Keratinocyte (primary cell): Measurements from ENCODE around the gene GPR32. TPM values are rescaled to one million over a fixed set of nuclear protein-coding genes. Genes with fewer than 3 reads are reported as not detected.
"Not testable (repeated sequence)": the region's sequence is repeated elsewhere in the genome, so short reads cannot be mapped to it uniquely, and the experiment has no call there.

Experiments
- DNase-seq: peaks from one replicate; pipeline ENCODE4 v3.0.0-alpha.2; 2011; ENCODE audit warnings: low read depth, missing footprints, low spot score
- FAIRE-seq: peaks from 2 replicates; lab custom pipeline; 2011; peaks lifted over from hg19 to GRCh38; lab: Jason Lieb, UNC
- H2AFZ ChIP-seq: 2 replicates; pipeline ENCODE4 v1.6.0; 2012; ENCODE audit warnings: low read length, control low read depth, inconsistent platforms; ENCODE audit not compliant: control insufficient read depth
- H3K27ac ChIP-seq: 2 replicates; pipeline ENCODE4 v1.5.1; 2011; ENCODE audit warnings: low read length; ENCODE audit not compliant: control insufficient read depth, insufficient read depth
- H3K27me3 ChIP-seq: 3 replicates; pipeline ENCODE4 v1.6.0; 2011; ENCODE audit warnings: low read length; ENCODE audit not compliant: control insufficient read depth, insufficient read depth; ENCODE audit errors: extremely low read depth
- H3K36me3 ChIP-seq, 2 experiments: 2 replicates in 1 of 2; 3 replicates in 1 of 2; pipeline ENCODE4 v1.5.1; 2011; ENCODE audit warnings: low read length in 2 of 2, mild to moderate bottlenecking in 1 of 2; ENCODE audit not compliant: control insufficient read depth in 2 of 2, insufficient read depth in 2 of 2; ENCODE audit errors: extremely low read depth in 1 of 2
- H3K4me1 ChIP-seq: 3 replicates; pipeline ENCODE4 v1.5.1; 2011; ENCODE audit warnings: low read length; ENCODE audit not compliant: control insufficient read depth, insufficient read depth; ENCODE audit errors: extremely low read depth
- H3K4me2 ChIP-seq: 3 replicates; pipeline ENCODE4 v1.6.0; 2011; ENCODE audit warnings: low read depth, low read length; ENCODE audit not compliant: control insufficient read depth, insufficient read depth; ENCODE audit errors: extremely low read depth
- H3K4me3 ChIP-seq, 3 experiments: fragments of 200-600 bp in 1 of 3; sonication (generic) in 1 of 3; 2 replicates in 2 of 3; 3 replicates in 1 of 3; pipeline ENCODE4 v1.5.1; 2011 to 2016; ENCODE audit warnings: low read length in 3 of 3, mild to moderate bottlenecking in 3 of 3, control low read depth in 2 of 3, inconsistent platforms in 1 of 3, low read depth in 1 of 3, mixed read lengths in 1 of 3, mixed run types in 1 of 3, moderate library complexity in 1 of 3; ENCODE audit not compliant: control insufficient read depth in 2 of 3, insufficient read depth in 2 of 3; ENCODE audit errors: extremely low read depth in 1 of 3
- H3K79me2 ChIP-seq: 2 replicates; pipeline ENCODE4 v1.6.0; 2012; ENCODE audit warnings: low read length; ENCODE audit not compliant: control insufficient read depth, insufficient read depth
- H3K9ac ChIP-seq: 3 replicates; pipeline ENCODE4 v1.6.0; 2011; ENCODE audit warnings: low read length; ENCODE audit not compliant: control insufficient read depth, insufficient read depth; ENCODE audit errors: extremely low read depth
- H3K9me1 ChIP-seq: 3 replicates; pipeline ENCODE4 v1.6.0; 2011; ENCODE audit warnings: low read length; ENCODE audit not compliant: control insufficient read depth, insufficient read depth; ENCODE audit errors: extremely low read depth
- H3K9me3 ChIP-seq: 2 replicates; pipeline ENCODE4 v1.5.1; 2012; ENCODE audit warnings: low read depth, low read length; ENCODE audit not compliant: control insufficient read depth
- H4K20me1 ChIP-seq: 3 replicates; pipeline ENCODE4 v1.6.0; 2011; ENCODE audit warnings: low read length; ENCODE audit not compliant: control insufficient read depth, insufficient read depth; ENCODE audit errors: extremely low read depth
- CTCF ChIP-seq, 3 experiments: IDR thresholded peaks in 1 of 3; conservative IDR thresholded peaks in 1 of 3; optimal IDR thresholded peaks in 1 of 3; 2 replicates in 2 of 3; 3 replicates in 1 of 3; pipeline versions ENCODE3 to v1.5.1; 2011; ENCODE audit warnings: low read length in 3 of 3, mild to moderate bottlenecking in 3 of 3, moderate library complexity in 2 of 3, control low read depth in 1 of 3, inconsistent platforms in 1 of 3; ENCODE audit not compliant: insufficient read depth in 2 of 3; ENCODE audit errors: extremely low read depth in 1 of 3
- EZH2 ChIP-seq: IDR thresholded peaks from one replicate; pipeline ENCODE4 v1.6.1; 2012; ENCODE audit warnings: inconsistent platforms, mild to moderate bottlenecking, low read length, moderate library complexity
- dilution Hi-C: fragments of 300-500 bp; cut with MboI; formaldehyde crosslinking; loops from one replicate; pipeline ENCODE4 v1.7.0; 2020; ENCODE audit warnings: low sequenced_read_pairs; ENCODE audit not compliant: extremely low pct_ligation_motif_present
- polyA plus RNA-seq, 5 experiments: library from polyadenylated mRNA; depleted of rRNA in 3 of 5; stranded (reverse) in 3 of 5; stranded (forward) in 1 of 5; unstranded in 1 of 5; fragments of >200 nt; gene quantifications; 1 replicate in 1 of 5; 2 replicates in 3 of 5; 3 replicates in 1 of 5; pipeline versions ENCODE4 v1.2.1 to v1.2.3, GENCODE V29; 2011 to 2012; ENCODE audit warnings: missing spikeins in 2 of 5, low read depth in 1 of 5, low replicate concordance in 1 of 5

The GPR32 gene
- polyA plus RNA-seq, 1 donor (not counting 4 experiments of a cell fraction or from before 2014, with no cell fraction given), result not detected

GRCh38 chr19:50772476-50772875, 2.2 kb downstream of the GPR32 start:
- dilution Hi-C loops, result no loop called here
- no peak overlapping the region for H2AFZ ChIP-seq
- H3K9ac ChIP-seq, result no peak overlapping the region
- H3K4me2 ChIP-seq, result no peak overlapping the region
- no peaks in the 10 kb centered on the region for H4K20me1 ChIP-seq
- no peak overlapping the region for H3K4me3 ChIP-seq
- no peaks in the 10 kb centered on the region for H3K36me3 ChIP-seq
- TF ChIP-seq CTCF (optimal IDR thresholded peaks at IDR 0.05 in 1 of 3, IDR thresholded peaks at IDR 0.05 in 1 of 3, conservative IDR thresholded peaks at IDR 0.05 in 1 of 3; ENCODE audit: extremely low read depth in 1 of 3, insufficient read depth in 2 of 3, low read length in 3 of 3) (no peak), EZH2 (no peak)
- peaks cover 10% of the 10 kb centered on the region for H3K27me3 ChIP-seq
- no peaks in the 10 kb centered on the region for H3K9me3 ChIP-seq
- no peak overlapping the region for H3K27ac ChIP-seq
- no peaks in the 10 kb centered on the region for H3K4me1 ChIP-seq
- H3K9me1 ChIP-seq, result no peaks in the 10 kb centered on the region
- no peaks in the 10 kb centered on the region for H3K79me2 ChIP-seq
- DNase-seq (no peak), FAIRE-seq (no peak)

GRCh38 chr19:50772912-50773311, 2.6 kb downstream of the GPR32 start:
- H3K4me3 ChIP-seq, H3K4me1 ChIP-seq, FAIRE-seq, H3K4me2 ChIP-seq, H3K79me2 ChIP-seq, H4K20me1 ChIP-seq, DNase-seq, H3K27ac ChIP-seq, H2AFZ ChIP-seq, H3K9me3 ChIP-seq, H3K36me3 ChIP-seq, H3K9ac ChIP-seq, dilution Hi-C loops, H3K9me1 ChIP-seq: not testable (repeated sequence)
- H3K27me3 ChIP-seq, result peaks cover 14% of the 10 kb centered on the region

GRCh38 chr19:50773454-50773853, 3.2 kb downstream of the GPR32 start:
- H3K4me3 ChIP-seq, H3K9me3 ChIP-seq, dilution Hi-C loops, H3K4me2 ChIP-seq, H3K4me1 ChIP-seq, DNase-seq, H3K79me2 ChIP-seq, H4K20me1 ChIP-seq, H2AFZ ChIP-seq, H3K9me1 ChIP-seq, H3K27ac ChIP-seq, FAIRE-seq, H3K36me3 ChIP-seq, H3K9ac ChIP-seq: not testable (repeated sequence)
- H3K27me3 ChIP-seq, result peaks cover 19% of the 10 kb centered on the region
